Measurements from ENCODE around the gene SNX11.
A peak's percentile ranks its signal among the peaks of the same experiment; 100 is the strongest.

SNX11 gene

DNA sequence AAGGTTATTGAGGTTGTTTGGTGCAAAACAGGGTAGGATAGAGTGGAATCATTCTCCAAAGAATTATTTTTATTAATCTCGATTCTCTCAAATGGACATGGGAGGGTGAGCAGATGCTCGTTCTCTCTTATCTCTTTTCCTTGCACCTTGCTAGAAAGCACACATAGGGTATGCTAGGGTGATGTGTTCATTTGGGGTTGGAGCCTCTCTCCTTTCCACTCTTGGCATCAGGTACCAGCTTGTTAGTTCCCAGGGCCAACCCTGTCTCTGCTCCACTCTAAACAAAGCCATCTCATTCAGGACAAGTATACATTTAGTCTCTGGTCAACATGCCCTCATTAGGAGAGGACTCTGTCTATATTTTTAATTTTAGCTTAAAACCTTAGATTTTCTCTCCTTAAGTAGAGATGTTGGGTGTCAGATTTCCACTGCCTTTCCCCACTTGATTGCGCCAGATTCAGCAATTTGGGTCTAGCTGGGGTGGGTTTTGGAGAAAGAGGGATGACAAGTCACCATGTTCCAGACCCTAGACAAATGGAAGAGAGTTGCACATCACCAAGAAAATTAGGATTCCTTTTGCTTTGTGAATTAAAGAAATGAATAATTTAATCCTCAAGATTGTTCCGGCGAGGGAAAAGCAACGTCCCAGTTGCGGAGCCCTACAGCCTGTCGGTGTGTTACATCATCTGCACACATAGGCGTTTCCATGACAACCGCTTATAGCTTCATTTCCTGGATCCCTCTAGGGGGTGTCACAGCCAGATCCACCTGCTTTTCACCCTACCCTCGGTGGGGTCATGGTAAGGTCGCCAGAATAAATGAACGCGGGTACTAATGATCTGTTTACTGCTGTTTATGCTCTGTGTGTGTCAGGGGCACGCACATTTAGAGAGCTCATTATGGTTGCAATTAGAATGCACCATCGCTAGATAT lies 41.6 kb downstream of the SNX11 start (continued):
- TF ChIP-seq, protein P1, sequence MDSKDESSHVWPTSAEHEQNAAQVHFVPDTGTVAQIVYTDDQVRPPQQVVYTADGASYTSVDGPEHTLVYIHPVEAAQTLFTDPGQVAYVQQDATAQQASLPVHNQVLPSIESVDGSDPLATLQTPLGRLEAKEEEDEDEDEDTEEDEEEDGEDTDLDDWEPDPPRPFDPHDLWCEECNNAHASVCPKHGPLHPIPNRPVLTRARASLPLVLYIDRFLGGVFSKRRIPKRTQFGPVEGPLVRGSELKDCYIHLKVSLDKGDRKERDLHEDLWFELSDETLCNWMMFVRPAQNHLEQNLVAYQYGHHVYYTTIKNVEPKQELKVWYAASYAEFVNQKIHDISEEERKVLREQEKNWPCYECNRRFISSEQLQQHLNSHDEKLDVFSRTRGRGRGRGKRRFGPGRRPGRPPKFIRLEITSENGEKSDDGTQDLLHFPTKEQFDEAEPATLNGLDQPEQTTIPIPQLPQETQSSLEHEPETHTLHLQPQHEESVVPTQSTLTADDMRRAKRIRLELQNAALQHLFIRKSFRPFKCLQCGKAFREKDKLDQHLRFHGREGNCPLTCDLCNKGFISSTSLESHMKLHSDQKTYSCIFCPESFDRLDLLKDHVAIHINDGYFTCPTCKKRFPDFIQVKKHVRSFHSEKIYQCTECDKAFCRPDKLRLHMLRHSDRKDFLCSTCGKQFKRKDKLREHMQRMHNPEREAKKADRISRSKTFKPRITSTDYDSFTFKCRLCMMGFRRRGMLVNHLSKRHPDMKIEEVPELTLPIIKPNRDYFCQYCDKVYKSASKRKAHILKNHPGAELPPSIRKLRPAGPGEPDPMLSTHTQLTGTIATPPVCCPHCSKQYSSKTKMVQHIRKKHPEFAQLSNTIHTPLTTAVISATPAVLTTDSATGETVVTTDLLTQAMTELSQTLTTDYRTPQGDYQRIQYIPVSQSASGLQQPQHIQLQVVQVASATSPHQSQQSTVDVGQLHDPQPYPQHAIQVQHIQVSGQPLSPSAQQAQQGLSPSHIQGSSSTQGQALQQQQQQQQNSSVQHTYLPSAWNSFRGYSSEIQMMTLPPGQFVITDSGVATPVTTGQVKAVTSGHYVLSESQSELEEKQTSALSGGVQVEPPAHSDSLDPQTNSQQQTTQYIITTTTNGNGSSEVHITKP (tag by site-specific recombination; IDR thresholded peaks at IDR 0.05) = peak; percentile 90
- TF ChIP-seq REPIN1 (tag by site-specific recombination; IDR thresholded peaks at IDR 0.05; ENCODE audit: low read depth) = no peak
- TF ChIP-seq, protein P2, sequence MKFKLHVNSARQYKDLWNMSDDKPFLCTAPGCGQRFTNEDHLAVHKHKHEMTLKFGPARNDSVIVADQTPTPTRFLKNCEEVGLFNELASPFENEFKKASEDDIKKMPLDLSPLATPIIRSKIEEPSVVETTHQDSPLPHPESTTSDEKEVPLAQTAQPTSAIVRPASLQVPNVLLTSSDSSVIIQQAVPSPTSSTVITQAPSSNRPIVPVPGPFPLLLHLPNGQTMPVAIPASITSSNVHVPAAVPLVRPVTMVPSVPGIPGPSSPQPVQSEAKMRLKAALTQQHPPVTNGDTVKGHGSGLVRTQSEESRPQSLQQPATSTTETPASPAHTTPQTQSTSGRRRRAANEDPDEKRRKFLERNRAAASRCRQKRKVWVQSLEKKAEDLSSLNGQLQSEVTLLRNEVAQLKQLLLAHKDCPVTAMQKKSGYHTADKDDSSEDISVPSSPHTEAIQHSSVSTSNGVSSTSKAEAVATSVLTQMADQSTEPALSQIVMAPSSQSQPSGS (tag by site-specific recombination; IDR thresholded peaks at IDR 0.05; ENCODE audit: low read depth) = peak; percentile 61; the same call in 1 of the 2 replicates
- no peak for TF ChIP-seq ZXDB (tag by site-specific recombination; IDR thresholded peaks at IDR 0.05)

DNA sequence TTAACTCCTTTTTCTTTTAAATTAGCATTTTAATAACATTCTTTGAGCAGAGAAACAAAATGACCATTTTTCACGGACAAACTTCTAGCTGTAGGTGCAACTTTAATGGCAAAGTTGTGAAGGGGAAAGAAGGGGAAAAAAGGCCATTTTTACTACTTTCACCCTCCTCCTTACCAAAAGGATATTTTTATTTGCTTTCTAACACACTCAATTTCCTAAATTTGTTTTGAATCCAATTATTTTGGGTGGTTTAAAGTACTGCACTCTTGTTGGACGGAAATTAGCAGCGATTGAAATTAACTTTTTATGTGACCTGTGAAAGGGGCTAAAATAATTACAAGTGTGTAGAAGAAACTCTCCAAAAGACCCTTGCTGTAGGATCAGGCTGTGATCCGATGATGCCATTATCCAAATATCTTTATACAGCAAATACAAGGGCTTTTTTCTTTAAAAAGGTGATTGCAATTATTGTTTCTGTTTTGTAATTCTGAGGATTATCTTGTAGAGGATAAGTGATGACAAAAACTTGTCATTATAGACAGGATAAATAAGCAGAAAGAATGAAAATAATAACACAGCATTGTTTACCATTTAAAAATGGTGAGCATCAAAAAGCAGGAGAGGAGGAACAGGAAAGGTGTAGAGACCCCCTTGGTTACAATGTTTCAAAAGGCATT lies 42.4 kb downstream of the SNX11 start:
- peaks cover 23% of the 10 kb centered on the region for H3K4me1 ChIP-seq (ENCODE audit: control insufficient read depth, insufficient read depth, low read length)
- no peaks in the 10 kb centered on the region for H3K36me3 ChIP-seq (ENCODE audit: control insufficient read depth in 2 of 2, insufficient read depth in 1 of 2, low read length in 2 of 2)
- ChIA-PET POLR2A (no interaction called here), CTCF (interaction anchor here (0.9 to 2.6 kb wide), 6 partner anchors 15 to 203 kb away, joined by 3 to 7 read pairs (median 4); no protein-coding TSS in a partner anchor)
- no peak overlapping the region for H3K27ac ChIP-seq (ENCODE audit: extremely low read depth, low read depth, low read length)
- no peak overlapping the region for H3K4me3 ChIP-seq (ENCODE audit: low read depth, low read length)
- no peaks in the 10 kb centered on the region for H3K9me3 ChIP-seq (ENCODE audit: control insufficient read depth, insufficient read depth, low read depth, low read length)
- TF ChIP-seq, protein P3, sequence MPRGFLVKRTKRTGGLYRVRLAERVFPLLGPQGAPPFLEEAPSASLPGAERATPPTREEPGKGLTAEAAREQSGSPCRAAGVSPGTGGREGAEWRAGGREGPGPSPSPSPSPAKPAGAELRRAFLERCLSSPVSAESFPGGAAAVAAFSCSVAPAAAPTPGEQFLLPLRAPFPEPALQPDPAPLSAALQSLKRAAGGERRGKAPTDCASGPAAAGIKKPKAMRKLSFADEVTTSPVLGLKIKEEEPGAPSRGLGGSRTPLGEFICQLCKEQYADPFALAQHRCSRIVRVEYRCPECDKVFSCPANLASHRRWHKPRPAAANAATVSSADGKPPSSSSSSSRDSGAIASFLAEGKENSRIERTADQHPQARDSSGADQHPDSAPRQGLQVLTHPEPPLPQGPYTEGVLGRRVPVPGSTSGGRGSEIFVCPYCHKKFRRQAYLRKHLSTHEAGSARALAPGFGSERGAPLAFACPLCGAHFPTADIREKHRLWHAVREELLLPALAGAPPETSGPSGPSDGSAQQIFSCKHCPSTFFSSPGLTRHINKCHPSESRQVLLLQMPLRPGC (tag by site-specific recombination; IDR thresholded peaks at IDR 0.05) = no peak
- TF ChIP-seq KLF7 (tag by site-specific recombination; IDR thresholded peaks at IDR 0.05; ENCODE audit: borderline replicate concordance) (no peak), ZNF48 (tag by site-specific recombination; IDR thresholded peaks at IDR 0.05) (no peak), ZNF221 (tag by site-specific recombination; IDR thresholded peaks at IDR 0.05; ENCODE audit: borderline replicate concordance) (no peak), ZNF423 (tag by site-specific recombination; IDR thresholded peaks at IDR 0.05) (no peak), ZBTB17 (tag by site-specific recombination; IDR thresholded peaks at IDR 0.05) (no peak), ZNF366 (tag by site-specific recombination; conservative IDR thresholded peaks at IDR 0.05) (no peak), ZNF776 (tag by site-specific recombination; IDR thresholded peaks at IDR 0.05; ENCODE audit: borderline replicate concordance) (no peak), ZNF132 (tag by site-specific recombination; IDR thresholded peaks at IDR 0.05; ENCODE audit: borderline replicate concordance) (no peak), PRDM1 (tag by site-specific recombination; IDR thresholded peaks at IDR 0.05) (peak; percentile 85), ZNF174 (tag by site-specific recombination; IDR thresholded peaks at IDR 0.05) (no peak), ZNF274 (IDR thresholded peaks at IDR 0.05; ENCODE audit: low read length) (no peak), ZNF274 (tag by site-specific recombination; IDR thresholded peaks at IDR 0.05; ENCODE audit: borderline replicate concordance) (no peak), ZNF544 (tag by site-specific recombination; IDR thresholded peaks at IDR 0.05) (no peak)
- TF ChIP-seq, protein P4, sequence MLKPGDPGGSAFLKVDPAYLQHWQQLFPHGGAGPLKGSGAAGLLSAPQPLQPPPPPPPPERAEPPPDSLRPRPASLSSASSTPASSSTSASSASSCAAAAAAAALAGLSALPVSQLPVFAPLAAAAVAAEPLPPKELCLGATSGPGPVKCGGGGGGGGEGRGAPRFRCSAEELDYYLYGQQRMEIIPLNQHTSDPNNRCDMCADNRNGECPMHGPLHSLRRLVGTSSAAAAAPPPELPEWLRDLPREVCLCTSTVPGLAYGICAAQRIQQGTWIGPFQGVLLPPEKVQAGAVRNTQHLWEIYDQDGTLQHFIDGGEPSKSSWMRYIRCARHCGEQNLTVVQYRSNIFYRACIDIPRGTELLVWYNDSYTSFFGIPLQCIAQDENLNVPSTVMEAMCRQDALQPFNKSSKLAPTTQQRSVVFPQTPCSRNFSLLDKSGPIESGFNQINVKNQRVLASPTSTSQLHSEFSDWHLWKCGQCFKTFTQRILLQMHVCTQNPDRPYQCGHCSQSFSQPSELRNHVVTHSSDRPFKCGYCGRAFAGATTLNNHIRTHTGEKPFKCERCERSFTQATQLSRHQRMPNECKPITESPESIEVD (tag by site-specific recombination; IDR thresholded peaks at IDR 0.05) = peak; percentile 37; the same call in 1 of the 2 replicates
- TF ChIP-seq, protein P1 (tag by site-specific recombination; IDR thresholded peaks at IDR 0.05) = peak; percentile 46; the same call in 1 of the 2 replicates
